ENCODE data around the gene REXO1. TPM values are rescaled to one million over a fixed set of nuclear protein-coding genes. Genes with fewer than 3 reads are reported as not detected.
A peak's percentile ranks its signal among the peaks of the same experiment; 100 is the strongest.

REXO1 gene
- polyA plus RNA-seq, 2 of the 4 experiments (the other 2 are of a cell fraction) = 5.6 to 13.8 TPM

- FAIRE-seq (no peak), DNase-seq (ENCODE audit: low read depth in 1 of 2, low spot score in 1 of 2) (no peak), ATAC-seq (peak; percentile 55 to 84; a peak in 3 of 6 replicates)
- H3K9me3 ChIP-seq = peaks cover 21% of the 10 kb centered on the region
- ChIA-PET POLR2A (no interaction called here), CTCF (interaction anchor here (1.0 to 3.0 kb wide), 4 partner anchors 18 to 103 kb away, joined by 3 to 12 read pairs (median 5); no protein-coding TSS in a partner anchor)
- WGBS (ENCODE audit: missing lambda C conversion rate) = 57% methylated on average over 19 of the region's 59 CpGs
- no peak overlapping the region for H3K4me3 ChIP-seq
- TF ChIP-seq CTCF (IDR thresholded peaks at IDR 0.05) (peak; percentile 15; the same call in 1 of the 3 replicates), FOSB (CRISPR knock-in tag; IDR thresholded peaks at IDR 0.05) (no peak), RAD21 (conservative IDR thresholded peaks at IDR 0.05 in 1 of 2, IDR thresholded peaks at IDR 0.05 in 1 of 2) (peak in 1 of 2 experiments; percentile 27; a peak in 1 of 5 replicates), SMC3 (IDR thresholded peaks at IDR 0.05) (0 out of 3 replicates have a peak, but pooled peaks have one; percentile 8), ZNF302 (CRISPR knock-in tag; IDR thresholded peaks at IDR 0.05) (no peak)
- no peak overlapping the region; a peak in 1 of 6 replicates for H3K27ac ChIP-seq
- H3K4me2 ChIP-seq = no peak overlapping the region
- H3K4me1 ChIP-seq = no peaks in the 10 kb centered on the region
Measured at GRCh38 chr19:1774989-1775772, 73.1 kb downstream of the REXO1 start.

GRCh38 chr19:1773184-1773583 is 75.1 kb downstream of the REXO1 start:
- Histone ChIP-seq H3K4me3 (no peak overlapping the region), H3K27ac (no peak overlapping the region; a peak in 1 of 6 replicates), H3K4me1 (no peaks in the 10 kb centered on the region), H3K9me3 (peaks cover 30% of the 10 kb centered on the region), H3K4me2 (no peak overlapping the region)
- no peak for FAIRE-seq
- 28% methylated on average over 5 of the region's 8 CpGs for WGBS (ENCODE audit: missing lambda C conversion rate)
- ATAC-seq = peak in 1 of 2 experiments; percentile 16; a peak in 3 of 6 replicates
- POLR2A ChIA-PET = no interaction called here
- no peak for TF ChIP-seq TFCP2L1 (CRISPR knock-in tag; IDR thresholded peaks at IDR 0.05)
- TF ChIP-seq HES2 (IDR thresholded peaks at IDR 0.05) = no peak
- no peak for TF ChIP-seq HEYL (CRISPR knock-in tag; IDR thresholded peaks at IDR 0.05)
- no peak for TF ChIP-seq NPAS2 (CRISPR knock-in tag; IDR thresholded peaks at IDR 0.05; ENCODE audit: borderline replicate concordance)
- no peak for TF ChIP-seq RAD21 (conservative IDR thresholded peaks at IDR 0.05 in 1 of 2, IDR thresholded peaks at IDR 0.05 in 1 of 2)
- no peak for TF ChIP-seq USF2 (IDR thresholded peaks at IDR 0.05)
- TF ChIP-seq JUNB (IDR thresholded peaks at IDR 0.05) = no peak
- no peak for TF ChIP-seq RCOR1 (IDR thresholded peaks at IDR 0.05; ENCODE audit: low read depth, low read length)
- TF ChIP-seq NFE2L2 (conservative IDR thresholded peaks at IDR 0.05; ENCODE audit: low read length) = no peak
- TF ChIP-seq EP300 (IDR thresholded peaks at IDR 0.05) = no peak
- no peak for TF ChIP-seq RARB (CRISPR knock-in tag; IDR thresholded peaks at IDR 0.05)
- no peak for TF ChIP-seq ZSCAN20 (CRISPR knock-in tag; IDR thresholded peaks at IDR 0.05)
- TF ChIP-seq CHD4 (IDR thresholded peaks at IDR 0.05; ENCODE audit: borderline replicate concordance) = no peak
- TF ChIP-seq CBX8 (IDR thresholded peaks at IDR 0.05) = no peak
- no peak for TF ChIP-seq JUN (IDR thresholded peaks at IDR 0.05)
- CTCF ChIA-PET = interaction anchor here (0.7 to 1.9 kb wide), 6 partner anchors 8 to 227 kb away, joined by 3 to 6 read pairs (median 3); no protein-coding TSS in a partner anchor
- DNase-seq (ENCODE audit: low read depth in 1 of 2, low spot score in 1 of 2) = no peak

All from A549 (cell line).